HFFc6 (cell line): Measurements from ENCODE around the gene POMC. TPM values are rescaled to one million over a fixed set of nuclear protein-coding genes. Genes with fewer than 3 reads are reported as not detected.
"Not testable (repeated sequence)": the region's sequence is repeated elsewhere in the genome, so short reads cannot be mapped to it uniquely, and the experiment has no call there.

Experiments
- DNase-seq: peaks from one replicate; pipeline ENCODE4 v3.0.0-alpha.2; 2018
- H3K27ac Mint-ChIP-seq: 2 replicates; pipeline ENCODE4 v1.8.0; 2020; ENCODE audit warnings: mild to moderate bottlenecking, mixed read lengths
- H3K27me3 Mint-ChIP-seq: 2 replicates; pipeline ENCODE4 v1.8.0; 2021; ENCODE audit warnings: mild to moderate bottlenecking, moderate library complexity, mixed read lengths; ENCODE audit not compliant: insufficient read depth
- H3K36me3 Mint-ChIP-seq: 2 replicates; pipeline ENCODE4 v1.8.0; 2021; ENCODE audit warnings: low read depth, mixed read lengths
- H3K4me1 Mint-ChIP-seq: 2 replicates; pipeline ENCODE4 v1.8.0; 2020; ENCODE audit warnings: low read depth, mixed read lengths
- H3K4me3 Mint-ChIP-seq: 2 replicates; pipeline ENCODE4 v1.8.0; 2020; ENCODE audit warnings: mild to moderate bottlenecking, moderate library complexity, mixed read lengths
- H3K9me3 Mint-ChIP-seq: 2 replicates; pipeline ENCODE4 v1.8.0; 2020; ENCODE audit warnings: mild to moderate bottlenecking, mixed read lengths
- total RNA-seq, 6 experiments: library from RNA; stranded (reverse); fragmentation: NEBNext Ultra II Directional; extraction: Animal tissue kit (Norgen Biotek cat#: 25700); gene quantifications; 2 replicates in 1 of 6; 3 replicates in 5 of 6; pipeline ENCODE4 v1.2.3, GENCODE V29; 2021
- TF ChIP-seq, protein P1 (sequence below): fragments of 200-600 bp; sonication (generic); IDR thresholded peaks from 2 replicates; pipeline ENCODE4 v1.5.0; 2021; ENCODE audit warnings: antibody characterized with exemption, mild to moderate bottlenecking

The POMC gene
- total RNA-seq, 6 experiments from 2014 or later = not detected

DNA sequence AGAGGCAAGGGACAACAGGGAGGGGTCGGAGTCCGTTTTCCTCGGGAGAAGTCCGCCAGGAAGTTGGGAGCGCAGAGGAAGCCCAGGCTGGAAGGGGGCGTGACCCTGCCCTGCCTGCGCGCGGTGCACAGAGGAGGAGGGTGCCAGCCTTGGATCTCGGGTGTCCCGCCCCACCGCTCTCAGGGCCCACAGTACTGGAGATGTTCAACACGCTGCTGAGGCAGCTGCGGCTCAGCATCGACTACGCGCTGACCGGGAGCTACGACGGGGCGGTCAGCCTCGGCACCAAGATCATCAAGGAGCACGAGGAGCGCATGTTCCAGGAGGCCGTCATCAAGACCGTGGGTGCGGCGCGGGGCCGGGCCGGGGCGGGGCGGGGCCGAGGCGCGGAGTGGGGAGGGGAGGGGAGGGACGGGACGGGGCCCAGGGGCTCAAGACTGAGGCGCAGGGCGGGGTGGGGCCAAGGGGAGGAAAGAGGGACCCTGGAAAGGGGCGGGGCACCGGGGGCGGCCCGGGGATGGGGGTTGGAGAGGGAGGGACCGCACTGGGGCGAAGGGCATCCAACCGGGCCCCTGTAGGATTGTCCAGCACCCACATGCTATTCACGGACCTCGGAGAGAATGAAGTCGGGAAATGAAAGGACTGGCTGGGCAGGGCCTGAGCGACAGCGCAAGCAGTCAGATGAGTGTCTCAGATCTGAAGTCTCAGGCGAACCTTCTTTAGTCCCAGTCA is 36.6 kb downstream of the POMC start:
- H3K4me3 Mint-ChIP-seq = no peak overlapping the region

DNA sequence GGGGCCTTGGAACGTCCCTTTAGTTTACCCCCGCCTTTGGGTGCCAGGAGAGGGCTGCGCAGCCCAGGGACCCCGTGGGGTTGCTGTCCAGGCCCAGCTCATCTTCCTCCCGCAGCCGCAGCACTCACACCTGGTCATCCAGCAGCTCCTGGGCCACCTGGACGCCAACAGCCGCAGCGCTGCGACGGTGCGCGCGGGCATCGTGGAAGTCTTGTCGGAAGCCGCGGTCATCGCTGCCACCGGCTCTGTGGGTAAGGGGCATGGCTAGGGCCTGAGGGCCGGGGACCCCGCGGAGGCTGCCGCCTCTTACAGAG is 37.2 kb downstream of the POMC start:
- no peak for DNase-seq
- no peaks in the 10 kb centered on the region for H3K36me3 Mint-ChIP-seq
- no peak overlapping the region for H3K4me3 Mint-ChIP-seq
- H3K4me1 Mint-ChIP-seq = peaks cover 10% of the 10 kb centered on the region
- no peak overlapping the region for H3K27ac Mint-ChIP-seq
- TF ChIP-seq, protein P1, sequence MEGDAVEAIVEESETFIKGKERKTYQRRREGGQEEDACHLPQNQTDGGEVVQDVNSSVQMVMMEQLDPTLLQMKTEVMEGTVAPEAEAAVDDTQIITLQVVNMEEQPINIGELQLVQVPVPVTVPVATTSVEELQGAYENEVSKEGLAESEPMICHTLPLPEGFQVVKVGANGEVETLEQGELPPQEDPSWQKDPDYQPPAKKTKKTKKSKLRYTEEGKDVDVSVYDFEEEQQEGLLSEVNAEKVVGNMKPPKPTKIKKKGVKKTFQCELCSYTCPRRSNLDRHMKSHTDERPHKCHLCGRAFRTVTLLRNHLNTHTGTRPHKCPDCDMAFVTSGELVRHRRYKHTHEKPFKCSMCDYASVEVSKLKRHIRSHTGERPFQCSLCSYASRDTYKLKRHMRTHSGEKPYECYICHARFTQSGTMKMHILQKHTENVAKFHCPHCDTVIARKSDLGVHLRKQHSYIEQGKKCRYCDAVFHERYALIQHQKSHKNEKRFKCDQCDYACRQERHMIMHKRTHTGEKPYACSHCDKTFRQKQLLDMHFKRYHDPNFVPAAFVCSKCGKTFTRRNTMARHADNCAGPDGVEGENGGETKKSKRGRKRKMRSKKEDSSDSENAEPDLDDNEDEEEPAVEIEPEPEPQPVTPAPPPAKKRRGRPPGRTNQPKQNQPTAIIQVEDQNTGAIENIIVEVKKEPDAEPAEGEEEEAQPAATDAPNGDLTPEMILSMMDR = no peak
- peaks cover 27% of the 10 kb centered on the region for H3K27me3 Mint-ChIP-seq
- no peaks in the 10 kb centered on the region for H3K9me3 Mint-ChIP-seq

More for the DNA sequence above, 36.6 kb downstream of the POMC start:
- Mint-ChIP-seq H3K4me1 (peaks cover 10% of the 10 kb centered on the region), H3K27me3 (peaks cover 32% of the 10 kb centered on the region), H3K9me3 (no peaks in the 10 kb centered on the region), H3K36me3 (no peaks in the 10 kb centered on the region), H3K27ac (no peak overlapping the region)
- DNase-seq = no peak
- TF ChIP-seq, protein P1 = no peak

DNA sequence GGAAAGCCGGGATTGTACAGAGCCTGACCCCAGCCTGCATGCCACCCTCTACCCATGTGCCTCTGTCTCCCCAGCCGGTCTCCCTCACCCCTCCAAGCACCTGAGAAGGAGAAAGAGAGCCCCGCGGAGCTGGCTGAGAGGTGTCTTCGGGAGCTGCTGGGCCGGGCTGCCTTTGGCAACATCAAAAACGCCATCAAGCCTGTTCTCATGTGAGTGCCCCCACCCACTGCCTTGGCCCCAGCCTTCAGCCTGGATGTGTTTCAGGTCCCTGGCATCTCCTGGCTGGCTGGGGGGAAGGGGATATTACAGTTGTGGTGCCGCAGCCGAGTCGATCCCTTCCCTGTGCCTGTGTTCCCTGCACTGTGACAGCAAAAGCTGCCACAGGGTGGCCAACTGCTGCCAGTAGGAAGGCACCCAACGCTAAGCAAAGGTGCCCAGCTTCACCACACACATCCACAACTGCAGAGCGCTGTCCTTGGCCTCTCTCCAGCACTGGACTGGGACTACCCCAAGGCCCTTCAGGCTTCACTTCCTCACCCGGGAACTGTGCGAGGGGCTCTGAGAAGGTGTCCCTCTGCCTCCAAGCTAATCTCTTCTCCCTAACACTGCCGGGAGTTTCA is 38.4 kb downstream of the POMC start:
- H3K9me3 Mint-ChIP-seq = no peaks in the 10 kb centered on the region
- H3K27me3 Mint-ChIP-seq = peaks cover 17% of the 10 kb centered on the region
- TF ChIP-seq, protein P1 = no peak
- H3K36me3 Mint-ChIP-seq = no peaks in the 10 kb centered on the region
- no peak for DNase-seq
- H3K27ac Mint-ChIP-seq = no peak overlapping the region
- no peak overlapping the region for H3K4me3 Mint-ChIP-seq
- peaks cover 10% of the 10 kb centered on the region for H3K4me1 Mint-ChIP-seq

DNA sequence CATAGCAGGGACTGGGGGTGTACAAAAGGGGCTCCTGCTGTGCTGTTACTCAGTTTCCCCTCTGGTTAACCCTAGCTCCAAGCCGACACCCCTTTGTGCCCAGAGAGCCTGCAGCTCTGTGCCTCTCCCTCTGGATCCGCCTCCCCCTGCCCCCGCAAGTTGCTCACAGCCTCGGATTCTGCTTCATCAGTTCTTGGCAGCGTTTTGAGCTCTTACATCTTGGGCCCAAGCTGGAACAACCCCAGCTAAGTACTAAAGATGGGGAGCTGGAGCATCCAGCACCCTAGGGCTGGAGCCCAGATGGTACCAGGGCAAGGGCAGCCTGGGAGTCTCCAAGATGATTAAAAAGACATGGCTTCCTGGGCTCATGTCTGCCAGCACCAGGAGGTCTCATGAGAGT is 40.7 kb downstream of the POMC start:
- Mint-ChIP-seq H3K36me3 (no peaks in the 10 kb centered on the region), H3K9me3 (no peaks in the 10 kb centered on the region), H3K4me1 (peaks cover 10% of the 10 kb centered on the region), H3K4me3 (no peak overlapping the region), H3K27me3 (peaks cover 10% of the 10 kb centered on the region), H3K27ac (no peak overlapping the region)
- DNase-seq = peak; percentile 17
- TF ChIP-seq, protein P1 = no peak

DNA sequence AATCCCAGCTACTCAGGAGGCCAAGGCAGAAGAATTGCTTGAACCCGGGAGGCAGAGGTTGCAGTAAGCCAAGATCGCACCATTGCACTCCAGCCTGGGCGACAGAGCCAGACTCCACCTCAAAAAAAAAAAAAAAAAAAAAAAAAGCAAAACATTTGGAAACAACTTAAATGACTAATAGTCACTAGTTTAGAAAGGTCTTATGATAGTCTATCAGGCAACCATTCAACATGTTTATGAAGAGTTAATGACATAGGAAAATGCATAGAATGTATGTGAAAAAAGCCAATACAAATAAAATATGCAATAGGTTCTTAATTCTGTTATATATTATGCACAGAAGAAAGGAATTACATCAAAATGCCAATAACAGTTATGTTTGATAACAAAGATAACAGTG is 41.3 kb downstream of the POMC start:
- H3K9me3 Mint-ChIP-seq, H3K4me3 Mint-ChIP-seq, H3K27ac Mint-ChIP-seq, H3K36me3 Mint-ChIP-seq, DNase-seq: not testable (repeated sequence)
- H3K27me3 Mint-ChIP-seq = peaks cover 14% of the 10 kb centered on the region
- H3K4me1 Mint-ChIP-seq = peaks cover 10% of the 10 kb centered on the region

DNA sequence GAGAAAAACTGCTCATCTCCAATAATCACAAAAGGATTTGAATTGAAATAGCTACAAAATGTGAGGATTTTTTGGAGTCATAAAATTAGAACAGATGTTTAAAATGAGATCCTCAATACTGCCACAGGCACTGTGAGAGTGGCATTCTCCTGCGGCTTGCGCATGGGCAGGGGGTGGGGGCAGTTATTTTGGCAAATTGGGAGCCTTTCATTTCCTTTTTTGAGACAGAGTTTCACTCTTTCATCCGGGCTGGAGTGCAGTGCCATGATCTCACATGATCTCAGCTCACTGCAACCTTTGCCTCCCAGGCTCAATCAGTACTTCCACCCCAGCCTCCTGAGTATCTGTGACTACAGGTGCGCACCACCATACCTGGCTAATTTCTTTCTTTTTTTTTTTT is 42.4 kb downstream of the POMC start:
- Mint-ChIP-seq H3K9me3 (no peaks in the 10 kb centered on the region), H3K27ac (no peak overlapping the region), H3K36me3 (no peaks in the 10 kb centered on the region), H3K4me1 (peaks cover 10% of the 10 kb centered on the region), H3K27me3 (peaks cover 15% of the 10 kb centered on the region), H3K4me3 (no peak overlapping the region)
- no peak for DNase-seq
- TF ChIP-seq, protein P1 = no peak
